WTC11 (cell line): Measurements from ENCODE around the gene MX1. TPM values are rescaled to one million over a fixed set of nuclear protein-coding genes. Genes with fewer than 3 reads are reported as not detected.

Experiments used
- ATAC-seq: fragments of 200-7000 bp; cut with Tn5 transposase; 2 replicates; pipeline ENCODE4 v1.10.0; 2021; ENCODE audit warnings: mild to moderate bottlenecking, moderate library complexity
- CTCF ChIA-PET: fragments of 300-600 bp; sonication (Branson Sonifier 250); formaldehyde crosslinking; loops from one replicate; lab custom pipeline; 2021; ENCODE audit warnings: antibody characterized with exemption; lab: Charles Lee
- POLR2A ChIA-PET: fragments of 350-600 bp; sonication (Branson Sonifier 250); formaldehyde crosslinking; loops from one replicate; lab custom pipeline; 2021; ENCODE audit warnings: antibody characterized with exemption; lab: Charles Lee
- DNase-seq: peaks from one replicate; pipeline ENCODE4 v3.0.0; 2021; ENCODE audit warnings: low spot score
- H3K27ac Mint-ChIP-seq: 2 replicates; pipeline ENCODE4 v1.8.0; 2021; ENCODE audit warnings: mixed read lengths
- H3K27me3 Mint-ChIP-seq: 2 replicates; pipeline ENCODE4 v1.8.0; 2021; ENCODE audit warnings: low read depth, mild to moderate bottlenecking, moderate library complexity, mixed read lengths
- H3K36me3 Mint-ChIP-seq: 2 replicates; pipeline ENCODE4 v1.8.0; 2021; ENCODE audit warnings: mixed read lengths
- H3K4me1 Mint-ChIP-seq: 2 replicates; pipeline ENCODE4 v1.8.0; 2022; ENCODE audit warnings: mixed read lengths
- H3K4me3 Mint-ChIP-seq: 2 replicates; pipeline ENCODE4 v1.8.0; 2021; ENCODE audit warnings: mild to moderate bottlenecking, moderate library complexity, mixed read lengths
- H3K9me3 Mint-ChIP-seq: 2 replicates; pipeline ENCODE4 v1.8.0; 2021; ENCODE audit warnings: mixed read lengths
- CBFB ChIP-seq: sonication (generic); formaldehyde crosslinking; IDR thresholded peaks from 2 replicates; pipeline ENCODE4 v1.8.1; 2022; ENCODE audit warnings: mild to moderate bottlenecking, low read depth, missing genetic modification reagents
- FOXJ3 ChIP-seq: sonication (generic); formaldehyde crosslinking; IDR thresholded peaks from 2 replicates; pipeline ENCODE4 v1.9.0; 2021; ENCODE audit warnings: missing genetic modification reagents, mild to moderate bottlenecking, borderline replicate concordance
- FOXP1 ChIP-seq: sonication (generic); formaldehyde crosslinking; IDR thresholded peaks from 2 replicates; pipeline ENCODE4 v1.8.0; 2022; ENCODE audit warnings: missing genetic modification reagents, mild to moderate bottlenecking, moderate library complexity, borderline replicate concordance
- GABPB1 ChIP-seq: sonication (generic); formaldehyde crosslinking; IDR thresholded peaks from 2 replicates; pipeline ENCODE4 v1.8.1; 2023; ENCODE audit warnings: mild to moderate bottlenecking, missing genetic modification reagents
- JUN ChIP-seq: sonication (generic); formaldehyde crosslinking; IDR thresholded peaks from 2 replicates; pipeline ENCODE4 v1.8.0; 2023; ENCODE audit warnings: mild to moderate bottlenecking, missing genetic modification reagents
- OVOL2 ChIP-seq: fragments of 250-450 bp; sonication (Bioruptor Pico); IDR thresholded peaks from 2 replicates; pipeline ENCODE4 v1.9.0; 2021; ENCODE audit warnings: mild to moderate bottlenecking, borderline replicate concordance
- ZNF263 ChIP-seq: sonication (generic); formaldehyde crosslinking; IDR thresholded peaks from 2 replicates; pipeline ENCODE4 v1.8.1; 2022; ENCODE audit warnings: low read depth, mild to moderate bottlenecking, moderate library complexity, missing genetic modification reagents
- ZNF423 ChIP-seq: fragments of 250-450 bp; sonication (Bioruptor Pico); IDR thresholded peaks from 2 replicates; pipeline ENCODE4 v2.1.2; 2022; ENCODE audit warnings: mild to moderate bottlenecking, moderate library complexity
- ZNF671 ChIP-seq: fragments of 250-450 bp; sonication (Bioruptor Pico); IDR thresholded peaks from 2 replicates; pipeline ENCODE4 v1.8.0; 2021; ENCODE audit warnings: mild to moderate bottlenecking
- total RNA-seq: library from RNA; stranded (reverse); gene quantifications from 3 replicates; pipeline ENCODE4 v1.2.3, GENCODE V29; 2021
- TF ChIP-seq, protein P1 (sequence below): sonication (generic); formaldehyde crosslinking; conservative IDR thresholded peaks from 2 replicates; pipeline ENCODE4 v1.8.1; 2023; ENCODE audit warnings: mild to moderate bottlenecking, low read depth, missing genetic modification reagents, moderate library complexity
- TF ChIP-seq, protein P2 (sequence below): sonication (generic); formaldehyde crosslinking; IDR thresholded peaks from 2 replicates; pipeline ENCODE4 v1.8.1; 2023; ENCODE audit warnings: mild to moderate bottlenecking, missing genetic modification reagents, moderate library complexity
- TF ChIP-seq, protein P3 (sequence below): sonication (generic); formaldehyde crosslinking; IDR thresholded peaks from 2 replicates; pipeline ENCODE4 v1.8.0; 2022; ENCODE audit warnings: mild to moderate bottlenecking, missing genetic modification reagents
- TF ChIP-seq, protein P4 (sequence below): fragments of 250-450 bp; sonication (Bioruptor Pico); IDR thresholded peaks from 2 replicates; pipeline ENCODE4 v1.9.0; 2021; ENCODE audit warnings: moderate library complexity, mild to moderate bottlenecking, inconsistent platforms, borderline replicate concordance
- TF ChIP-seq, protein P5 (sequence below): sonication (generic); formaldehyde crosslinking; IDR thresholded peaks from 2 replicates; pipeline ENCODE4 v1.8.0; 2022; ENCODE audit warnings: mild to moderate bottlenecking, missing genetic modification reagents
- TF ChIP-seq, protein P6 (sequence below): fragments of 250-450 bp; sonication (Bioruptor Pico); IDR thresholded peaks from 2 replicates; pipeline ENCODE4 v1.9.0; 2021; ENCODE audit warnings: mild to moderate bottlenecking
- TF ChIP-seq, protein P7 (sequence below): fragments of 200-600 bp; IDR thresholded peaks from 2 replicates; pipeline ENCODE4 v1.8.0; 2022; ENCODE audit warnings: antibody characterized with exemption

MX1 gene
- total RNA-seq, 1 experiment from 2014 or later: 3.6 TPM

DNA sequence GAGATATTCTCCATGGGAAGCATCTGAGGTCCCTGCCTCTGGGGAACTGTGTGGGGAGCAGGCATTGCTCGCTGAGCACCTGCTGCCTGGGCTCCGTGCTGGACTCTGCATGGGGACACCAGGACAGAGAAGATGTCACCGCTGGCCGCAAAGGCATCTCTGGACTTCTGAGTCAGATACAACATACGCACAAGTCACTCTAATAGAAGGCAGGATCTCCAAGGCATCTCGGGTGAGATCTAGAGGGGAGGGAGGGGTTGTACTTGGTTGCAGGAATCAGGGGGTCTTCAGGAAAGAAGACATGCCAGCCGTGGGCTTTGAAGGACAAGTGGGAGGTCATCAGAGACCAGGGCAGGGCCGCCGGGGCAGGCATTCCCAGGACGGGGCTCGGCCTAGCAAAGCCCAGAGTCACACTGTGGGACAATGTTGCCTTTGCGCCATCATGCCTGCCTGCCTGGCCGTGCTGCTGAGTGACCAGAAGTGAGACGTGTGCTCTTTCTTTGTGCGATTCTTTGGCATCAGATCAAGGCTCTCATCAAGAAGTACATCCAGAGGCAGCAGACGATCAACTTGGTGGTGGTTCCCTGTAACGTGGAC, 35.9 kb upstream of the MX1 start:
- H3K36me3 Mint-ChIP-seq: no peaks in the 10 kb centered on the region
- H3K4me1 Mint-ChIP-seq: peaks cover 3% of the 10 kb centered on the region; the same call in 1 of the 2 replicates
- peaks cover 3% of the 10 kb centered on the region; the same call in 1 of the 2 replicates for H3K27me3 Mint-ChIP-seq
- POLR2A ChIA-PET: no interaction called here
- ATAC-seq: no peak
- no peak overlapping the region for H3K27ac Mint-ChIP-seq
- peaks cover 24% of the 10 kb centered on the region for H3K9me3 Mint-ChIP-seq
- DNase-seq: no peak
- CTCF ChIA-PET: no interaction called here
- H3K4me3 Mint-ChIP-seq: no peak overlapping the region
- TF ChIP-seq ZNF423 (CRISPR knock-in tag) (no peak), JUN (CRISPR knock-in tag) (no peak), GABPB1 (CRISPR knock-in tag) (no peak), FOXJ3 (no peak), ZNF263 (CRISPR knock-in tag) (no peak), ZNF671 (CRISPR knock-in tag) (no peak), OVOL2 (CRISPR knock-in tag) (no peak), CBFB (CRISPR knock-in tag) (no peak), FOXP1 (CRISPR knock-in tag) (no peak)
- TF ChIP-seq, protein P1, sequence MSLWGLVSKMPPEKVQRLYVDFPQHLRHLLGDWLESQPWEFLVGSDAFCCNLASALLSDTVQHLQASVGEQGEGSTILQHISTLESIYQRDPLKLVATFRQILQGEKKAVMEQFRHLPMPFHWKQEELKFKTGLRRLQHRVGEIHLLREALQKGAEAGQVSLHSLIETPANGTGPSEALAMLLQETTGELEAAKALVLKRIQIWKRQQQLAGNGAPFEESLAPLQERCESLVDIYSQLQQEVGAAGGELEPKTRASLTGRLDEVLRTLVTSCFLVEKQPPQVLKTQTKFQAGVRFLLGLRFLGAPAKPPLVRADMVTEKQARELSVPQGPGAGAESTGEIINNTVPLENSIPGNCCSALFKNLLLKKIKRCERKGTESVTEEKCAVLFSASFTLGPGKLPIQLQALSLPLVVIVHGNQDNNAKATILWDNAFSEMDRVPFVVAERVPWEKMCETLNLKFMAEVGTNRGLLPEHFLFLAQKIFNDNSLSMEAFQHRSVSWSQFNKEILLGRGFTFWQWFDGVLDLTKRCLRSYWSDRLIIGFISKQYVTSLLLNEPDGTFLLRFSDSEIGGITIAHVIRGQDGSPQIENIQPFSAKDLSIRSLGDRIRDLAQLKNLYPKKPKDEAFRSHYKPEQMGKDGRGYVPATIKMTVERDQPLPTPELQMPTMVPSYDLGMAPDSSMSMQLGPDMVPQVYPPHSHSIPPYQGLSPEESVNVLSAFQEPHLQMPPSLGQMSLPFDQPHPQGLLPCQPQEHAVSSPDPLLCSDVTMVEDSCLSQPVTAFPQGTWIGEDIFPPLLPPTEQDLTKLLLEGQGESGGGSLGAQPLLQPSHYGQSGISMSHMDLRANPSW: no peak
- TF ChIP-seq, protein P2, sequence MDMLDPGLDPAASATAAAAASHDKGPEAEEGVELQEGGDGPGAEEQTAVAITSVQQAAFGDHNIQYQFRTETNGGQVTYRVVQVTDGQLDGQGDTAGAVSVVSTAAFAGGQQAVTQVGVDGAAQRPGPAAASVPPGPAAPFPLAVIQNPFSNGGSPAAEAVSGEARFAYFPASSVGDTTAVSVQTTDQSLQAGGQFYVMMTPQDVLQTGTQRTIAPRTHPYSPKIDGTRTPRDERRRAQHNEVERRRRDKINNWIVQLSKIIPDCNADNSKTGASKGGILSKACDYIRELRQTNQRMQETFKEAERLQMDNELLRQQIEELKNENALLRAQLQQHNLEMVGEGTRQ (CRISPR knock-in tag): no peak
- TF ChIP-seq, protein P3, sequence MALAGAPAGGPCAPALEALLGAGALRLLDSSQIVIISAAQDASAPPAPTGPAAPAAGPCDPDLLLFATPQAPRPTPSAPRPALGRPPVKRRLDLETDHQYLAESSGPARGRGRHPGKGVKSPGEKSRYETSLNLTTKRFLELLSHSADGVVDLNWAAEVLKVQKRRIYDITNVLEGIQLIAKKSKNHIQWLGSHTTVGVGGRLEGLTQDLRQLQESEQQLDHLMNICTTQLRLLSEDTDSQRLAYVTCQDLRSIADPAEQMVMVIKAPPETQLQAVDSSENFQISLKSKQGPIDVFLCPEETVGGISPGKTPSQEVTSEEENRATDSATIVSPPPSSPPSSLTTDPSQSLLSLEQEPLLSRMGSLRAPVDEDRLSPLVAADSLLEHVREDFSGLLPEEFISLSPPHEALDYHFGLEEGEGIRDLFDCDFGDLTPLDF (CRISPR knock-in tag): no peak
- TF ChIP-seq, protein P4, sequence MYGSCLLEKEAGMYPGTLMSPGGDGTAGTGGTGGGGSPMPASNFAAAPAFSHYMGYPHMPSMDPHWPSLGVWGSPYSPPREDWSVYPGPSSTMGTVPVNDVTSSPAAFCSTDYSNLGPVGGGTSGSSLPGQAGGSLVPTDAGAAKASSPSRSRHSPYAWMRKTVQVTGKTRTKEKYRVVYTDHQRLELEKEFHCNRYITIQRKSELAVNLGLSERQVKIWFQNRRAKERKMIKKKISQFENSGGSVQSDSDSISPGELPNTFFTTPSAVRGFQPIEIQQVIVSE: no peak
- TF ChIP-seq, protein P5, sequence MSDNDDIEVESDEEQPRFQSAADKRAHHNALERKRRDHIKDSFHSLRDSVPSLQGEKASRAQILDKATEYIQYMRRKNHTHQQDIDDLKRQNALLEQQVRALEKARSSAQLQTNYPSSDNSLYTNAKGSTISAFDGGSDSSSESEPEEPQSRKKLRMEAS (CRISPR knock-in tag): no peak
- TF ChIP-seq, protein P6, sequence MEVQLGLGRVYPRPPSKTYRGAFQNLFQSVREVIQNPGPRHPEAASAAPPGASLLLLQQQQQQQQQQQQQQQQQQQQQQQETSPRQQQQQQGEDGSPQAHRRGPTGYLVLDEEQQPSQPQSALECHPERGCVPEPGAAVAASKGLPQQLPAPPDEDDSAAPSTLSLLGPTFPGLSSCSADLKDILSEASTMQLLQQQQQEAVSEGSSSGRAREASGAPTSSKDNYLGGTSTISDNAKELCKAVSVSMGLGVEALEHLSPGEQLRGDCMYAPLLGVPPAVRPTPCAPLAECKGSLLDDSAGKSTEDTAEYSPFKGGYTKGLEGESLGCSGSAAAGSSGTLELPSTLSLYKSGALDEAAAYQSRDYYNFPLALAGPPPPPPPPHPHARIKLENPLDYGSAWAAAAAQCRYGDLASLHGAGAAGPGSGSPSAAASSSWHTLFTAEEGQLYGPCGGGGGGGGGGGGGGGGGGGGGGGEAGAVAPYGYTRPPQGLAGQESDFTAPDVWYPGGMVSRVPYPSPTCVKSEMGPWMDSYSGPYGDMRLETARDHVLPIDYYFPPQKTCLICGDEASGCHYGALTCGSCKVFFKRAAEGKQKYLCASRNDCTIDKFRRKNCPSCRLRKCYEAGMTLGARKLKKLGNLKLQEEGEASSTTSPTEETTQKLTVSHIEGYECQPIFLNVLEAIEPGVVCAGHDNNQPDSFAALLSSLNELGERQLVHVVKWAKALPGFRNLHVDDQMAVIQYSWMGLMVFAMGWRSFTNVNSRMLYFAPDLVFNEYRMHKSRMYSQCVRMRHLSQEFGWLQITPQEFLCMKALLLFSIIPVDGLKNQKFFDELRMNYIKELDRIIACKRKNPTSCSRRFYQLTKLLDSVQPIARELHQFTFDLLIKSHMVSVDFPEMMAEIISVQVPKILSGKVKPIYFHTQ: no peak
- TF ChIP-seq, protein P7, sequence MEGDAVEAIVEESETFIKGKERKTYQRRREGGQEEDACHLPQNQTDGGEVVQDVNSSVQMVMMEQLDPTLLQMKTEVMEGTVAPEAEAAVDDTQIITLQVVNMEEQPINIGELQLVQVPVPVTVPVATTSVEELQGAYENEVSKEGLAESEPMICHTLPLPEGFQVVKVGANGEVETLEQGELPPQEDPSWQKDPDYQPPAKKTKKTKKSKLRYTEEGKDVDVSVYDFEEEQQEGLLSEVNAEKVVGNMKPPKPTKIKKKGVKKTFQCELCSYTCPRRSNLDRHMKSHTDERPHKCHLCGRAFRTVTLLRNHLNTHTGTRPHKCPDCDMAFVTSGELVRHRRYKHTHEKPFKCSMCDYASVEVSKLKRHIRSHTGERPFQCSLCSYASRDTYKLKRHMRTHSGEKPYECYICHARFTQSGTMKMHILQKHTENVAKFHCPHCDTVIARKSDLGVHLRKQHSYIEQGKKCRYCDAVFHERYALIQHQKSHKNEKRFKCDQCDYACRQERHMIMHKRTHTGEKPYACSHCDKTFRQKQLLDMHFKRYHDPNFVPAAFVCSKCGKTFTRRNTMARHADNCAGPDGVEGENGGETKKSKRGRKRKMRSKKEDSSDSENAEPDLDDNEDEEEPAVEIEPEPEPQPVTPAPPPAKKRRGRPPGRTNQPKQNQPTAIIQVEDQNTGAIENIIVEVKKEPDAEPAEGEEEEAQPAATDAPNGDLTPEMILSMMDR: no peak
- TF ChIP-seq, all 79 proteins: peak for 0
